ENCODE measurements around the gene RAB27A. TPM values are rescaled to one million over a fixed set of nuclear protein-coding genes. Genes with fewer than 3 reads are reported as not detected.
"Not testable (repeated sequence)": the region's sequence is repeated elsewhere in the genome, so short reads cannot be mapped to it uniquely, and the experiment has no call there.

Gene RAB27A
- total RNA-seq, 4 donors from 2014 or later: 1.1 to 3.2 (median 1.8) TPM

- Histone ChIP-seq H3K36me3 (no peaks in the 10 kb centered on the region), H3K27me3 (no peaks in the 10 kb centered on the region), H3K4me3 (no peak overlapping the region), H3K9me3 (no peaks in the 10 kb centered on the region), H3K4me1 (no peaks in the 10 kb centered on the region), H3K27ac (peak overlapping the region in 1 of 4 donors; percentile 19)
- intact Hi-C loops (cut with DNase I; ENCODE audit: low total_unique reads) (no loop called here), in situ Hi-C loops (cut with MboI; ENCODE audit: low sequenced_read_pairs in 4 of 4) (no loop called here)
- DNase-seq (no peak), ATAC-seq (peak in 1 of 2 donors; percentile 51)
- TF ChIP-seq CTCF (IDR thresholded peaks at IDR 0.05 in 4 of 5, conservative IDR thresholded peaks at IDR 0.05 in 1 of 5): no peak
- TF ChIP-seq POLR2A (IDR thresholded peaks at IDR 0.05): no peak
These were observed 33.9 kb downstream of the RAB27A start for GRCh38 chr15:55255714-55256113.

- Histone ChIP-seq H3K9me3 (no peaks in the 10 kb centered on the region), H3K36me3 (no peaks in the 10 kb centered on the region), H3K27ac (no peak overlapping the region), H3K4me1 (no peaks in the 10 kb centered on the region), H3K27me3 (no peaks in the 10 kb centered on the region), H3K4me3 (no peak overlapping the region)
- ATAC-seq (no peak), DNase-seq (no peak)
- TF ChIP-seq CTCF (IDR thresholded peaks at IDR 0.05 in 4 of 5, conservative IDR thresholded peaks at IDR 0.05 in 1 of 5): no peak
- no peak for TF ChIP-seq POLR2A (IDR thresholded peaks at IDR 0.05)
- in situ Hi-C loops (cut with MboI; ENCODE audit: low sequenced_read_pairs in 4 of 4): no loop called here
- intact Hi-C loops (cut with DNase I; ENCODE audit: low total_unique reads): no loop called here
These were observed 34.5 kb downstream of the RAB27A start for GRCh38 chr15:55254916-55255679.

- Histone ChIP-seq H3K27me3 (no peaks in the 10 kb centered on the region), H3K27ac (no peak overlapping the region), H3K9me3 (no peaks in the 10 kb centered on the region), H3K4me3 (no peak overlapping the region), H3K4me1 (no peaks in the 10 kb centered on the region), H3K36me3 (no peaks in the 10 kb centered on the region)
- intact Hi-C loops (cut with DNase I; ENCODE audit: low total_unique reads): no loop called here
- ATAC-seq (no peak), DNase-seq (no peak)
- TF ChIP-seq POLR2A (IDR thresholded peaks at IDR 0.05): no peak
- TF ChIP-seq CTCF (IDR thresholded peaks at IDR 0.05 in 4 of 5, conservative IDR thresholded peaks at IDR 0.05 in 1 of 5): no peak
- in situ Hi-C loops (cut with MboI; ENCODE audit: low sequenced_read_pairs in 4 of 4): no loop called here
These were observed 36.0 kb downstream of the RAB27A start for GRCh38 chr15:55253580-55253979.

GRCh38 chr15:55252201-55252600 is 37.4 kb downstream of the RAB27A start:
- H3K9me3 ChIP-seq; ATAC-seq; H3K4me1 ChIP-seq; H3K4me3 ChIP-seq; in situ Hi-C loops (cut with MboI; ENCODE audit: low sequenced_read_pairs in 4 of 4); H3K27ac ChIP-seq; H3K36me3 ChIP-seq; intact Hi-C loops (cut with DNase I; ENCODE audit: low total_unique reads); H3K27me3 ChIP-seq; DNase-seq: not testable (repeated sequence)

GRCh38 chr15:55250941-55251340 is 38.7 kb downstream of the RAB27A start:
- Histone ChIP-seq H3K27ac (no peak overlapping the region), H3K4me3 (no peak overlapping the region), H3K9me3 (no peaks in the 10 kb centered on the region), H3K36me3 (no peaks in the 10 kb centered on the region), H3K27me3 (no peaks in the 10 kb centered on the region), H3K4me1 (no peaks in the 10 kb centered on the region)
- in situ Hi-C loops (cut with MboI; ENCODE audit: low sequenced_read_pairs in 4 of 4) (no loop called here), intact Hi-C loops (cut with DNase I; ENCODE audit: low total_unique reads) (no loop called here)
- no peak for DNase-seq
- no peak for TF ChIP-seq POLR2A (IDR thresholded peaks at IDR 0.05)
- TF ChIP-seq CTCF (IDR thresholded peaks at IDR 0.05 in 4 of 5, conservative IDR thresholded peaks at IDR 0.05 in 1 of 5): no peak
- ATAC-seq: no peak

Data from gastrocnemius medialis (tissue), 4 donors.